DND-41 (cell line): ENCODE results near the gene ATXN2.
"Not testable (repeated sequence)": the region's sequence is repeated elsewhere in the genome, so short reads cannot be mapped to it uniquely, and the experiment has no call there.

Experiments
- ATAC-seq: fragments of 200-7000 bp; cut with Tn5 transposase; 3 replicates; pipeline ENCODE4 v1.9.1; 2021; ENCODE audit warnings: low read depth; ENCODE audit not compliant: insufficient read depth
- DNase-seq: peaks from one replicate; pipeline ENCODE4 v3.0.0-alpha.2; 2020
- H2AFZ ChIP-seq: 2 replicates; pipeline ENCODE4 v1.6.0; 2012; ENCODE audit warnings: low read depth, low read length
- H3K27ac ChIP-seq: 2 replicates; pipeline ENCODE4 v1.5.1; 2012; ENCODE audit warnings: low read length, inconsistent platforms
- H3K27me3 ChIP-seq: fragments of 200-600 bp; sonication (generic); 2 replicates; pipeline ENCODE4 v1.6.0; 2012; ENCODE audit warnings: low read length, mild to moderate bottlenecking, inconsistent platforms; ENCODE audit not compliant: insufficient read depth, poor library complexity
- H3K36me3 ChIP-seq: 2 replicates; pipeline ENCODE4 v1.5.1; 2012; ENCODE audit warnings: low read length, inconsistent platforms; ENCODE audit not compliant: insufficient read depth
- H3K4me1 ChIP-seq: 2 replicates; pipeline ENCODE4 v1.5.1; 2012; ENCODE audit warnings: mild to moderate bottlenecking, low read length; ENCODE audit not compliant: insufficient read depth
- H3K4me2 ChIP-seq: 2 replicates; pipeline ENCODE4 v1.6.0; 2012; ENCODE audit warnings: mild to moderate bottlenecking, moderate library complexity, low read length, inconsistent platforms; ENCODE audit not compliant: insufficient read depth
- H3K4me3 ChIP-seq, 2 experiments: fragments of 200-600 bp in 1 of 2; shearing (Covaris generic) in 1 of 2; 2 replicates each; pipeline ENCODE4 v1.5.1; 2012 to 2016; ENCODE audit warnings: inconsistent platforms in 2 of 2, low read length in 2 of 2, mild to moderate bottlenecking in 2 of 2, low read depth in 1 of 2, moderate library complexity in 1 of 2
- H3K79me2 ChIP-seq: 2 replicates; pipeline ENCODE4 v1.6.0; 2012; ENCODE audit warnings: low read length, inconsistent platforms; ENCODE audit not compliant: insufficient read depth
- H3K9ac ChIP-seq: 2 replicates; pipeline ENCODE4 v1.6.0; 2012; ENCODE audit warnings: low read depth, mild to moderate bottlenecking, inconsistent platforms, low read length, moderate library complexity
- H3K9me3 ChIP-seq: 2 replicates; pipeline ENCODE4 v1.5.1; 2012; ENCODE audit warnings: low read length, moderate library complexity, mild to moderate bottlenecking, inconsistent platforms; ENCODE audit not compliant: insufficient read depth, severe bottlenecking
- H4K20me1 ChIP-seq: 2 replicates; pipeline ENCODE4 v1.6.0; 2012; ENCODE audit warnings: low read length; ENCODE audit not compliant: insufficient read depth
- EZH2 ChIP-seq: IDR thresholded peaks from 3 replicates; pipeline ENCODE4 v1.6.1; 2012; ENCODE audit warnings: borderline replicate concordance, low read depth, mild to moderate bottlenecking, moderate library complexity, low read length, inconsistent platforms; ENCODE audit not compliant: severe bottlenecking
- TF ChIP-seq, protein P1 (sequence below): IDR thresholded peaks from 2 replicates; pipeline ENCODE4 v1.5.1; 2012; ENCODE audit warnings: borderline replicate concordance, low read length, moderate library complexity, mild to moderate bottlenecking; ENCODE audit not compliant: poor library complexity, severe bottlenecking; ENCODE audit errors: extremely low read depth

Gene ATXN2

DNA sequence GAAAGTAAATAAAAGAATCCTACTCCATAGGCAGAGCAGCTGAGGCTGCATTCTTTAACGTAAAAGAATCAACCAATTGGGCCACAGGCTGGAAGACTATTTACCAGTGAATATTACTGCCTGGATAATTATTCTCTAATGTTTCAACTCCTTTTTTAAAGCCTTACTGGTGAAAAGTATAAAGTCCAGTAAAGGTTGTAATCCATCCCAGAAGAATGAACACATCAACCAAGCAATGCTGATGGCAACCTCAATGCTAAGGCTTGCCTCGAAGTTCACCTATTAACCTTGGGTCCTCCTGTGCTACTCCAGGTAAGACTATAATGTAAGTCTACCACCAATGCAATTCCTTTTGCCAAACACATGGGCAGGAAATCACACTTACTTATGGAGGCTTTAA lies 77.3 kb downstream of the ATXN2 start:
- Histone ChIP-seq H3K27me3 (no peaks in the 10 kb centered on the region), H3K4me3 (no peak overlapping the region), H3K9me3 (no peaks in the 10 kb centered on the region), H3K27ac (no peak overlapping the region), H3K79me2 (no peaks in the 10 kb centered on the region), H3K4me1 (no peaks in the 10 kb centered on the region), H3K36me3 (peaks cover 86% of the 10 kb centered on the region), H4K20me1 (0 out of 2 replicates have a peak, but pooled peaks cover 3% of the 10 kb centered on the region), H3K4me2 (no peak overlapping the region), H3K9ac (no peak overlapping the region), H2AFZ (no peak overlapping the region)
- TF ChIP-seq, protein P1, sequence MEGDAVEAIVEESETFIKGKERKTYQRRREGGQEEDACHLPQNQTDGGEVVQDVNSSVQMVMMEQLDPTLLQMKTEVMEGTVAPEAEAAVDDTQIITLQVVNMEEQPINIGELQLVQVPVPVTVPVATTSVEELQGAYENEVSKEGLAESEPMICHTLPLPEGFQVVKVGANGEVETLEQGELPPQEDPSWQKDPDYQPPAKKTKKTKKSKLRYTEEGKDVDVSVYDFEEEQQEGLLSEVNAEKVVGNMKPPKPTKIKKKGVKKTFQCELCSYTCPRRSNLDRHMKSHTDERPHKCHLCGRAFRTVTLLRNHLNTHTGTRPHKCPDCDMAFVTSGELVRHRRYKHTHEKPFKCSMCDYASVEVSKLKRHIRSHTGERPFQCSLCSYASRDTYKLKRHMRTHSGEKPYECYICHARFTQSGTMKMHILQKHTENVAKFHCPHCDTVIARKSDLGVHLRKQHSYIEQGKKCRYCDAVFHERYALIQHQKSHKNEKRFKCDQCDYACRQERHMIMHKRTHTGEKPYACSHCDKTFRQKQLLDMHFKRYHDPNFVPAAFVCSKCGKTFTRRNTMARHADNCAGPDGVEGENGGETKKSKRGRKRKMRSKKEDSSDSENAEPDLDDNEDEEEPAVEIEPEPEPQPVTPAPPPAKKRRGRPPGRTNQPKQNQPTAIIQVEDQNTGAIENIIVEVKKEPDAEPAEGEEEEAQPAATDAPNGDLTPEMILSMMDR: no peak
- no peak for TF ChIP-seq EZH2
- ATAC-seq (no peak), DNase-seq (no peak)

DNA sequence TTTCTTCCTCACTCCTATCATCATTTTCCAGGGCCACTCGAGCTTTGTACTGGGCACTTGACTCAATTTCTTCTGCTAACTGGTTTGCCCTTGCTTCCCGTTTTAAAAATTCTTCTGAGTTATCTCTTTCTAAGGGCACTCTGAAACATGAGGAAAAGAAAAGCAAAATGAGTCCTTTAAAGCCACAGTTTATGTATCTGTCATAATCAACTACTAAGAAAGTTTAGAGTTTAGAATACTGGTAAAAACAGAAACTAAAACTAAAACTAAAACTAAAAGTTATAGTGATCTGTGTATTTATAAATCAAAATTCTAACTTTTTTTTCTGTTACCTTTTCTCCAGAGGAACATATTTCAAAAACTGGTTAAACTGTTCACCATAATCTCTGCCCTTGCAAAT lies 79.2 kb downstream of the ATXN2 start:
- ATAC-seq (no peak), DNase-seq (no peak)
- Histone ChIP-seq H3K4me3 (no peak overlapping the region), H2AFZ (no peak overlapping the region), H3K27ac (no peak overlapping the region), H3K9me3 (no peaks in the 10 kb centered on the region), H3K36me3 (peaks cover 95% of the 10 kb centered on the region), H4K20me1 (0 out of 2 replicates have a peak, but pooled peaks cover 3% of the 10 kb centered on the region), H3K4me1 (no peaks in the 10 kb centered on the region), H3K27me3 (no peaks in the 10 kb centered on the region), H3K4me2 (no peak overlapping the region), H3K9ac (no peak overlapping the region), H3K79me2 (no peaks in the 10 kb centered on the region)
- TF ChIP-seq, protein P1: no peak
- TF ChIP-seq EZH2: no peak

DNA sequence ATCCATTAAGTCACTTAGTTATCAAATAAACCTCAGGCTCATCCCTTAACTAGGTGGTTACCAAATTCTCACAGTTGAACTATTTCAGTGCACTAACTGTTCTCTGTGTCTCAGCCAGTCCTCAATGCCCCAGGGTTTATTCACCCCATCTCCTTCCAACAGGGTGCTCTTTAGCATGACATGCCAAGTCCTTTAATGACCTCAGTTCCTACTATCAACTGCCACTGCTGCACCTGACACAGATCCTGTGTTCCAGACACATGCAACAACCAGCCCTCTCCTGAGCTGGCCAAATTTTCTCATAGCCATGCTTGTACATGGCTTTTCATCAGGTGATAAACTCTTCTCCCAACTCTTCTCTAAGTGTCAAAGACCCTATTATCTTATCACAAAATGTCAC lies 80.0 kb downstream of the ATXN2 start:
- TF ChIP-seq, protein P1: no peak
- TF ChIP-seq EZH2: no peak
- no peak overlapping the region for H3K4me3 ChIP-seq

DNA sequence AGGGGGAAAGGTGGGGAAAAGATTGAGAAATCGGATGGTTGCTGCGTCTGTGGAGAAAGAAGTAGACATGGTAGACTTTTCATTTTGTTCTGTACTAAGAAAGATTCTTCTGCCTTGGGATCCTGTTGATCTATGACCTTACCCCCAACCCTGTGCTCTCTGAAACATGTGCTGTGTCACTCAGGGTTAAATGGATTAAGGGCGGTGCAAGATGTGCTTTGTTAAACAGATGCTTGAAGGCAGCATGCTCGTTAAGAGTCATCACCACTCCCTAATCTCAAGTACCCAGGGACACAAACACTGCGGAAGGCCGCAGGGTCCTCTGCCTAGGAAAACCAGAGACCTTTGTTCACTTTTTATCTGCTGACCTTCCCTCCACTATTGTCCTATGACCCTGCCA lies 91.4 kb downstream of the ATXN2 start:
- not testable (repeated sequence) for H3K79me2 ChIP-seq, H3K4me2 ChIP-seq, H3K27ac ChIP-seq, DNase-seq, H2AFZ ChIP-seq, H3K4me3 ChIP-seq, H3K4me1 ChIP-seq, H3K9me3 ChIP-seq, H3K27me3 ChIP-seq, H3K9ac ChIP-seq, ATAC-seq, H4K20me1 ChIP-seq
- peaks cover 64% of the 10 kb centered on the region for H3K36me3 ChIP-seq

More for the DNA sequence above, 80.0 kb downstream of the ATXN2 start:
- no peaks in the 10 kb centered on the region for H3K27me3 ChIP-seq
- H2AFZ ChIP-seq: no peak overlapping the region
- H4K20me1 ChIP-seq: 0 out of 2 replicates have a peak, but pooled peaks cover 3% of the 10 kb centered on the region
- ATAC-seq: no peak
- peaks cover 93% of the 10 kb centered on the region for H3K36me3 ChIP-seq
- H3K4me2 ChIP-seq: no peak overlapping the region
- no peaks in the 10 kb centered on the region for H3K4me1 ChIP-seq
- H3K27ac ChIP-seq: 0 out of 2 replicates have a peak overlapping the region, but pooled peaks have one; percentile 10
- H3K9ac ChIP-seq: no peak overlapping the region
- H3K9me3 ChIP-seq: no peaks in the 10 kb centered on the region
- H3K79me2 ChIP-seq: no peaks in the 10 kb centered on the region
- DNase-seq: no peak

DNA sequence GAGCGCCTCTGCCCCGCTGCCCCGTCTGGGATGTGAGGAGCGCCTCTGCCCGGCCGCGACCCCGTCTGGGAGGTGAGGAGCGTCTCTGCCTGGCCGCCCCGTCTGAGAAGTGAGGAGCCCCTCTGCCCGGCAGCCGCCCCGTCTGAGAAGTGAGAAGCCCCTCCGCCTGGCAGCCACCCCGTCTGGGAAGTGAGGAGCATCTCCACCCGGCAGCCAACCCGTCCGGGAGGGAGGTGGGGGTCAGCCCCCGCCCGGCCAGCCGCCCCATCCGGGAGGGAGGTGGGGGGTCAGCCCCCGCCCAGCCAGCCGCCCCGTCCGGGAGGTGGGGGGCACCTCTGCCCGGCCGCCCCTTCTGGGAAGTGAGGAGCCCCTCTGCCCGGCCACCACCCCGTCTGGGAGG lies 91.9 kb downstream of the ATXN2 start:
- not testable (repeated sequence) for H3K9me3 ChIP-seq, ATAC-seq, H4K20me1 ChIP-seq, H3K27me3 ChIP-seq, H2AFZ ChIP-seq, H3K4me1 ChIP-seq, H3K4me3 ChIP-seq, DNase-seq, H3K79me2 ChIP-seq, H3K9ac ChIP-seq, H3K4me2 ChIP-seq, H3K27ac ChIP-seq
- peaks cover 64% of the 10 kb centered on the region for H3K36me3 ChIP-seq
